Activated T-cell treated with anti-CD3 and anti-CD28 coated beads, Interleukin-2, amount 50 U/mL, for 48 hours (primary cell): Measurements from ENCODE around the gene CAST.
"Not testable (repeated sequence)": the region's sequence is repeated elsewhere in the genome, so short reads cannot be mapped to it uniquely, and the experiment has no call there.

ENCODE experiments used
- DNase-seq, 2 experiments: peaks; one replicate each; pipeline ENCODE4 v3.0.0-alpha.2; 2020

Gene CAST

GRCh38 chr5:96785326-96786109 lies 123.3 kb downstream of the CAST start:
- no peak for DNase-seq

DNA sequence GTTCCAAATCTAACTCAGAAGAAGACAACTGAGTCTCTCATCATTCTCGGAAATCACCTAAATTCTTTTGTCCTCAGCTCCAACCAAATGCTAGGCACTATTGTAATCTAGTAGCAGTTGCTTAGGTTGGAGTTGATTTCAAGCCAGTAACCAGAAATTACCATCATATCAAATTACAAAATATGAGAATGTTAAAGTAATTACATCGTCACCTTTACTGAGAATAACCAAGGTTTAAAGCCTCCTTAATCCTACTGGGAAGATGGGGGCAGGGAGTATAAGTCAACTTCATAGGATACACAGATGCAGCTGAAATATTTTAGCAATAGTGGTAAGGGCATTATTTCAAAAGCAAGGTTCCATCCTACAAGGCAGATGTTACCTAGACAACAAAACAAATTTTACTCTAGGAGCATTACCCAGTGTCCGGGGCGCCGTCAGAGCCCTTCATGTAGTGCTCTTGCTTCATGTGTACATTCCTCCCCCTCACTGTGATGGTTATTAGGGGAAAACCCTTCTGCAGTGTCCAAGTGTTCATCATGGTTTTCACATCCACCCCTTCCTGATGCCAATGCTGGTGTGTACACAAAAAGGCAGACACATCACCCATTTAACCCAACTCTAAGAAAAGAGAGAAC lies 126.1 kb downstream of the CAST start:
- no peak for DNase-seq

DNA sequence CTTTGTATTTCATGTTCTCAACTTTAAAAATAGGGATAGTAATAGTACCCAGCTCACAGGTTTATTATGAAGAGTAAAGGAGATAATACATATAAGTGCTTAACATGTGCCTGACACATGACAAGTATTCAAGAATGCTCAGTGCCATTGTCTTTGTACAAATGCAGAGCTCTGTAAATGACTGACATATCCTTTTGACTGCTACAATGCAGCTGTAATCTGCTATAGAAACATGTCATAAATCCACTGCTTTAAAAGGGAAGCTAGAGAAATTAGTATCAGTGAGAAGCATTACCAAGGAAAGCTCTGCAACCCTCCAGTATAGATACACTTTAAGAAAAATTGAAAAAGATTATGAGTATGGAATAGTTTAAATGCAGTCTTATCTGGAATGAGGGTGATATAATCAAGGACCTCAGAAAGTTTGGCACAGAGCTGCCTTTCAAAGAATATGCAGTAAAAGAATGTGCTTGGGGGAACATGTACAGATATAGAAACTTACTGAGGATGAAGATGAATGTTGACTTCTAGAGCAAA lies 127.7 kb downstream of the CAST start:
- no peak for DNase-seq

DNA sequence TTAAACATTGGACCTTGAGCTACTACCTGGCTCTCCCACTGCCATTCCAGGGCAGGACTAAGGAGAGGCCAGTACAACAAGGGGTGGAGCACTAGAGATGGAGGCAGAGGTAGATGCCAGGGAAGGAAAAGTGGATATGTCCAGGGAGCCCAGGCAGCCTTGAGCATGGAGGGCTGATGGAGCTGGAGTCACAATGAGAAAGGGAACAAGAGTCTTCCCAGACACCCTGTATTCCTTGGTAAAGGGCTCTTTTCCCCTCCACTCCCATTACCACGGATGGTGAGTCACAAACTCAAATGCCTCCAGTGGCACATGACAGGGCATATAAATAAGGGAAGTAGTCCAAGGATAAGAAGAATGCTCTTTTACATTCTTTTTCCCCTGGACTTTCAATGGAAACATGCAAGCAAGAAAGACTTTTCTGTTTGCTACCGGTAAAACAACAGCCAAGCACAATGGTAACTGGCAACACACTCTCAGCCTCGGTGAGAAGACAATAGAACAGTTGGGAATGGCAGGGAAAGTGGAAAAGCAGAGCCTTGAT lies 128.9 kb downstream of the CAST start:
- DNase-seq: no peak

GRCh38 chr5:96794757-96795156 lies 132.6 kb downstream of the CAST start:
- DNase-seq: peak; percentile 63 to 71

DNA sequence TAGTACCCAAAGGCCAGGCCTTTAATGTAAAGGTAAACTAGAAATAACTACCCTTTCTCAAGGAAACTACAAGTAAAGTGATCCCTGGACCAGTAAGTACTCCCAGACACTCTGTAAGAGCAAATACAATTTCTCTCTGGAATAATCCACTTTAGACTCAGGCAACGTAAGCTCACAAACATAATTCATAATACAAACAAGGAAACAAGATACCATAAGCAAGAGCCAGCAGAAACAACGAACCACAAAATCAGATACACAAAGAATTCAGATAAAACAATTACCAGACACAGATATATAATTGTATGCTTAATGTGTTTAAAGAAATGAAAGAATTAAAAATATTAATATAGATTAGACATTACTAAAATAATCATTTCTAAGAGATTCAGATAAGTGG lies 133.4 kb downstream of the CAST start:
- no peak for DNase-seq

GRCh38 chr5:96796434-96796833 lies 134.3 kb downstream of the CAST start:
- no peak for DNase-seq

GRCh38 chr5:96801718-96802117 lies 139.5 kb downstream of the CAST start:
- DNase-seq: not testable (repeated sequence)

GRCh38 chr5:96807075-96807654 lies 145.0 kb downstream of the CAST start:
- peak; percentile 71 to 75 for DNase-seq

DNA sequence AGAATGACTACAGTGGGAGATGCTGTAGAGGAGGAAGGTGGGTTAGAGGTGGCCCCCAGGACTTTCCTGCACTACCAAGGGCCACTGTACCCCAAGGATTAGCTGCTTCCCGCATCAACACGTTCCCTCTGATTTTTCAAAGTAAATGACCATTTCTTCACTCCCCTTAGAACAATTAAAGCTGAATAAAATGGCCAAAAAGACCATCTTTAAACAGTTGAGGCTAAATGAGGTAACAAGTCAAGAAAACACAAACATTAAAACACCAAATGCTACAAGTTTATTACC lies 146.3 kb downstream of the CAST start:
- DNase-seq: no peak

DNA sequence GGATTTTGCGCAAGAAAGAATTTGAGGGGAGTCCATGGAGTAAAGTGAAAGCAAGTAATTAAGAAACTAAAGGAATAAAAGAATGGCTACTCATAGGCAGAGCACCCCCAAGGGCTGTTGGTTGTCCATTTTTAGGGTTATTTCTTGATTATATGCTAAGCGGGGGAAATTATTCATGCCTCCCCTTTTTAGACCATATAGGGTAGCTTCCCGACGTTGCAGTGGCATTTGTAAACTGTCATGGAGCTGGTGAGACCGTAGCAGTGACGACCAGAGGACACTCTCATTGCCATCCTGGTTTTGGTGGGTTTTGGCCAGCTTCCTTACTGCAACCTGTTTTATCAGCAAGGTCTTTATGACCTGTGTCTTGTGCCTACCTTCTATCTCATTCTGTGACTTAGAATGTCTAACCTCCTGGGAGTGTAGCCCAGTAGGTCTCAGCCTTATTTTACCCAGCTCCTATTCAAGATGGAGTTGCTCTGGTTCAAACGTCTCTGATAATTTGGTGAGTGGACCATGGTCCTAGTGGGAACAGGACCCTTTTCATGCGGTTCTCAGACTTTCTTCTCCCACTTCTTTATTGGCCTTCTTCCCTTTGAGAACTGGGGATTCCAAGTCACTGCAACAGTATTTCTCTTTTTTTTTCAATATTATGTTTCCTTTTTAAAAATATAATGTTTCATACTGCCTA lies 146.8 kb downstream of the CAST start:
- no peak for DNase-seq

GRCh38 chr5:96809921-96810320 lies 147.7 kb downstream of the CAST start:
- DNase-seq: peak; percentile 59 to 64

DNA sequence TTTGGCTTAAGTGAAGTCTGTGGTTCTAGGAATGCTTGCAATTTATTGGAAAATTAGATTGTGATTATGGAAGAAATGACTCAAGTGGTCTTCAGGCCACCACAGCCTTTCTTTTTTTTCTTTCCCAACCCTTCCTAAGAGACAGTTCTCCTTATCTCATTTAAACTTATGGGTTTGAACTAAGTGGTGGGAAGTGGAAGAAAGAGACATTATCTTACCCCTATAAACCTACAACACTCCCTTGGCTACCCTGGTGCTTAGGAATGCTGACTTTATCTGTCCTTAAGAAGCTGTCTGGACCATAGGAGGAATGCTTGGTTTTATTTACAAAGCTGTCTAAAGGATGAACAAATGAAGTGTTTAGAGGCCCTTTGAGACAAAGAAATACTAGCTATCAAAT lies 150.7 kb downstream of the CAST start:
- DNase-seq: no peak

DNA sequence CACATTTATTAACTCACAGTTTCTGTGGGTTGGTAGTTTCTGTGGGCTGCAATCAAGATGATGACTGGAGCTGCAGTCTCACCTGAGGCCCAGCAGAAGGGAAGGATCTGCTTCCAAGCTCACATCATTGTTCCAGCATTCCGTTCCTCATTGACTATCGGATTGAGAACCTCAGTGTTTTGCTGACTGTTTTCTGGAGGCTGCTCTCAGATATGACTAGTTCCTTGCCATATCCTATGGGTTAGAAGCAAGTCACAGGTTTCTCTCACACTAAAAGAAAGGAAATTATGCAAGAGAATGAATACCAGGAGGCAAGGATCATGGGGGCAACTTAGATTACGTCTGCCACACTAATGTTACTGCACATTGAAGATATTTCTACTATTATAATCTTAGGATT lies 151.9 kb downstream of the CAST start:
- DNase-seq: no peak

DNA sequence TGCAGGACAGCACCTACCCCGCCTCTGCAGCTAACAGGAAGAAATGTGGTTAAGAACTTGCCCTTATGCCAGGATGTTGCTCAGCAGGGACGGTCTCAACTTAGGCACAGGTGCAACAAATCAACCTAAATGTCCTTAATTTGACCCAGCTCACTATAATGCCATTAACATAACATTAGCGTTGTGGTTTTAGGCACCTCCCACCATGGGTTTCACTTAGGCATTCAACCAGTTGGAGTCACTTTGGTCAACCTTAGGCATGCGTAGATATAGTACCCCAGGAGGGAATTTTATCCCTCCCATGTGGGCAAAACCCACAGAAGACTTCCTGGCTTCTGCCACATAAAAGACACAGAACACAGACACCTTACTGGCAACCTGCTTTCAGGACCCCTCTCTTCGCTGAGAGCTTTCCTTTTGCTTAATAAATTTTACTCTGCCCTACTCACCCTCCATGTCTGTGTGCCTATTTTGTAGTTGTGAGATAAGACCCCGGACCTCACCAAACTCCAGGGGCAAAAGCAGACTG lies 154.3 kb downstream of the CAST start:
- peak; percentile 52 to 57 for DNase-seq

- peak in 1 of 2 experiments; percentile 37 for DNase-seq
Observed at GRCh38 chr5:96816991-96817390, 154.8 kb downstream of the CAST start.

GRCh38 chr5:96817506-96817905 lies 155.3 kb downstream of the CAST start:
- no peak for DNase-seq

GRCh38 chr5:96818125-96818788 lies 156.1 kb downstream of the CAST start:
- DNase-seq: no peak

GRCh38 chr5:96819806-96820205 lies 157.6 kb downstream of the CAST start:
- DNase-seq: no peak

GRCh38 chr5:96821260-96821916 lies 159.2 kb downstream of the CAST start:
- DNase-seq: no peak

GRCh38 chr5:96822686-96823459 lies 160.7 kb downstream of the CAST start:
- no peak for DNase-seq
